ENCODE measurements around the gene DALRD3. TPM values are rescaled to one million over a fixed set of nuclear protein-coding genes. Genes with fewer than 3 reads are reported as not detected.

DALRD3 gene
- total and polyA plus RNA-seq, 2 experiments from 2014 or later = 31.0 to 57.7 TPM

DNA sequence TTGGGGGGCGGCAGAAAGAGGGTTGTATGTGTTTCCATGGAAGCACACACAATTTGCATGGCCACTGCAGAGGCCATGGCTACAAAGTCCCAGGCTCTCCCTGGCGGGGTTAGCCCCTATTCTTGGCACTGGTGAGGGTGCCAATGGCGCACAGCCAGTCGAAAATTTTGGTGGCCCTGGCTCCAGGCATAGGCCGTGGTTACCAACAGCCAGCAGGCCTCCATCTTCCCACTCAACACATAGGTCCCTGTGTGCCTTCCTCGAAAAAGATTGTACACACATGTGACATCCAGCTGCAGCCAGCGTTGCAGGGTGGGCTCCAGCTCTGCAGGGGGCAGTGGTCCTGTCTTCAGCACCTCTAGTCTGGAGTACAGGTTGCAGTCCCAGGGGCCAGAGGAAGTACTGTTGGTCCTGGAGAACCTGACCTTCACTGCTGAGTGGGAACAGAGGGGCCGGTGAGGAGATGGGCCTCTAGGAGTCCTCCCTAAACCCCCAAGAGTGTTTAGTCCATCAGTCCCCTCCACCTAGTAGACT, 21.2 kb downstream of the DALRD3 start (continued):
- TF ChIP-seq, protein P1, sequence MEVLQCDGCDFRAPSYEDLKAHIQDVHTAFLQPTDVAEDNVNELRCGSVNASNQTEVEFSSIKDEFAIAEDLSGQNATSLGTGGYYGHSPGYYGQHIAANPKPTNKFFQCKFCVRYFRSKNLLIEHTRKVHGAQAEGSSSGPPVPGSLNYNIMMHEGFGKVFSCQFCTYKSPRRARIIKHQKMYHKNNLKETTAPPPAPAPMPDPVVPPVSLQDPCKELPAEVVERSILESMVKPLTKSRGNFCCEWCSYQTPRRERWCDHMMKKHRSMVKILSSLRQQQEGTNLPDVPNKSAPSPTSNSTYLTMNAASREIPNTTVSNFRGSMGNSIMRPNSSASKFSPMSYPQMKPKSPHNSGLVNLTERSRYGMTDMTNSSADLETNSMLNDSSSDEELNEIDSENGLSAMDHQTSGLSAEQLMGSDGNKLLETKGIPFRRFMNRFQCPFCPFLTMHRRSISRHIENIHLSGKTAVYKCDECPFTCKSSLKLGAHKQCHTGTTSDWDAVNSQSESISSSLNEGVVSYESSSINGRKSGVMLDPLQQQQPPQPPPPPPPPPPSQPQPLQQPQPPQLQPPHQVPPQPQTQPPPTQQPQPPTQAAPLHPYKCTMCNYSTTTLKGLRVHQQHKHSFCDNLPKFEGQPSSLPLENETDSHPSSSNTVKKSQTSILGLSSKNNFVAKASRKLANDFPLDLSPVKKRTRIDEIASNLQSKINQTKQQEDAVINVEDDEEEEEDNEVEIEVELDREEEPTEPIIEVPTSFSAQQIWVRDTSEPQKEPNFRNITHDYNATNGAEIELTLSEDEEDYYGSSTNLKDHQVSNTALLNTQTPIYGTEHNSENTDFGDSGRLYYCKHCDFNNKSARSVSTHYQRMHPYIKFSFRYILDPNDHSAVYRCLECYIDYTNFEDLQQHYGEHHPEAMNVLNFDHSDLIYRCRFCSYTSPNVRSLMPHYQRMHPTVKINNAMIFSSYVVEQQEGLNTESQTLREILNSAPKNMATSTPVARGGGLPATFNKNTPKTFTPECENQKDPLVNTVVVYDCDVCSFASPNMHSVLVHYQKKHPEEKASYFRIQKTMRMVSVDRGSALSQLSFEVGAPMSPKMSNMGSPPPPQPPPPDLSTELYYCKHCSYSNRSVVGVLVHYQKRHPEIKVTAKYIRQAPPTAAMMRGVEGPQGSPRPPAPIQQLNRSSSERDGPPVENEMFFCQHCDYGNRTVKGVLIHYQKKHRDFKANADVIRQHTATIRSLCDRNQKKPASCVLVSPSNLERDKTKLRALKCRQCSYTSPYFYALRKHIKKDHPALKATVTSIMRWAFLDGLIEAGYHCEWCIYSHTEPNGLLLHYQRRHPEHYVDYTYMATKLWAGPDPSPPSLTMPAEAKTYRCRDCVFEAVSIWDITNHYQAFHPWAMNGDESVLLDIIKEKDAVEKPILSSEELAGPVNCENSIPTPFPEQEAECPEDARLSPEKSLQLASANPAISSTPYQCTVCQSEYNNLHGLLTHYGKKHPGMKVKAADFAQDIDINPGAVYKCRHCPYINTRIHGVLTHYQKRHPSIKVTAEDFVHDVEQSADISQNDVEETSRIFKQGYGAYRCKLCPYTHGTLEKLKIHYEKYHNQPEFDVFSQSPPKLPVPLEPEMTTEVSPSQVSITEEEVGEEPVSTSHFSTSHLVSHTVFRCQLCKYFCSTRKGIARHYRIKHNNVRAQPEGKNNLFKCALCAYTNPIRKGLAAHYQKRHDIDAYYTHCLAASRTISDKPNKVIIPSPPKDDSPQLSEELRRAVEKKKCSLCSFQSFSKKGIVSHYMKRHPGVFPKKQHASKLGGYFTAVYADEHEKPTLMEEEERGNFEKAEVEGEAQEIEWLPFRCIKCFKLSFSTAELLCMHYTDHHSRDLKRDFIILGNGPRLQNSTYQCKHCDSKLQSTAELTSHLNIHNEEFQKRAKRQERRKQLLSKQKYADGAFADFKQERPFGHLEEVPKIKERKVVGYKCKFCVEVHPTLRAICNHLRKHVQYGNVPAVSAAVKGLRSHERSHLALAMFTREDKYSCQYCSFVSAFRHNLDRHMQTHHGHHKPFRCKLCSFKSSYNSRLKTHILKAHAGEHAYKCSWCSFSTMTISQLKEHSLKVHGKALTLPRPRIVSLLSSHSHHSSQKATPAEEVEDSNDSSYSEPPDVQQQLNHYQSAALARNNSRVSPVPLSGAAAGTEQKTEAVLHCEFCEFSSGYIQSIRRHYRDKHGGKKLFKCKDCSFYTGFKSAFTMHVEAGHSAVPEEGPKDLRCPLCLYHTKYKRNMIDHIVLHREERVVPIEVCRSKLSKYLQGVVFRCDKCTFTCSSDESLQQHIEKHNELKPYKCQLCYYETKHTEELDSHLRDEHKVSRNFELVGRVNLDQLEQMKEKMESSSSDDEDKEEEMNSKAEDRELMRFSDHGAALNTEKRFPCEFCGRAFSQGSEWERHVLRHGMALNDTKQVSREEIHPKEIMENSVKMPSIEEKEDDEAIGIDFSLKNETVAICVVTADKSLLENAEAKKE (CRISPR knock-in tag; IDR thresholded peaks at IDR 0.05) = no peak

DNA sequence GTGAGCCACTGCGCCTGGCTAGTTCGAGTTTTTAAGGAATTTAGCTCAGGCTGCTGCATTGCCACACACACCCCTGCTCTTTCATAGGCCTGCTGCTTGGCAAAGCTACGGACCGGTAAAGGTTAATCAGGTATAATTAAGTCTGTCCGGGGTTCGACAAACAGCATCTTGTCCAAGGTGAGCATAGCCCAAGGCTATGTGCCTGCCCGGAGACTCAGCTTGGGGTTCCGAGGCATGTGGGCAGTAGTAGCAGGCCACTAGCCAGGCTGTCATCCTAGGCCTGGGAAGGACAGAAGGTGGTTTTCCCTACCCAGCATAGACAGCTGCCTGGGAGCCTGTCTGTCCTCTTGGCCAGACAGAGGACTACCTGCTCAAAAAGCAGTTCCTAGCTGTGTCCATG, 21.7 kb downstream of the DALRD3 start:
- H3K4me1 Mint-ChIP-seq = peaks cover 27% of the 10 kb centered on the region
- peaks cover 17% of the 10 kb centered on the region for H3K36me3 Mint-ChIP-seq (ENCODE audit: low read depth)
- no peak overlapping the region for H3K27ac ChIP-seq (ENCODE audit: low read depth)
- no peaks in the 10 kb centered on the region for H3K9me2 ChIP-seq (ENCODE audit: insufficient read depth)
- no peak overlapping the region for H3K27ac Mint-ChIP-seq
- H2AFZ ChIP-seq = no peak overlapping the region
- no peaks in the 10 kb centered on the region for H3K27me3 ChIP-seq (ENCODE audit: insufficient read depth)
- no peaks in the 10 kb centered on the region; the same call in 1 of the 2 replicates for H4K20me1 ChIP-seq (replicated peaks; ENCODE audit: insufficient read depth)
- ATAC-seq = no peak
- H3K4me3 ChIP-seq = no peak overlapping the region
- H3K9me3 Mint-ChIP-seq = no peaks in the 10 kb centered on the region
- H3K4me2 ChIP-seq = no peak overlapping the region
- H3F3A ChIP-seq (replicated peaks; ENCODE audit: low read depth) = no peaks in the 10 kb centered on the region
- peaks cover 7% of the 10 kb centered on the region; the same call in 1 of the 2 replicates for H3K79me2 ChIP-seq (replicated peaks; ENCODE audit: insufficient read depth)
- no peak for DNase-seq (ENCODE audit: low spot score)
- H3K4me1 ChIP-seq (ENCODE audit: insufficient read depth) = peaks cover 12% of the 10 kb centered on the region
- H3K27me3 Mint-ChIP-seq (ENCODE audit: insufficient read depth, low read depth, poor library complexity) = peaks cover 13% of the 10 kb centered on the region
- H3K4me3 Mint-ChIP-seq = no peak overlapping the region
- H3K36me3 ChIP-seq (ENCODE audit: insufficient read depth) = no peaks in the 10 kb centered on the region
- TF ChIP-seq NANOG (IDR thresholded peaks at IDR 0.05; ENCODE audit: borderline replicate concordance) (no peak), ZNF331 (CRISPR knock-in tag; IDR thresholded peaks at IDR 0.05; ENCODE audit: low read depth) (no peak), EZH2phosphoT487 (IDR thresholded peaks at IDR 0.05; ENCODE audit: unreplicated experiment) (no peak), POLR2AphosphoS5 (IDR thresholded peaks at IDR 0.05; ENCODE audit: low read depth) (no peak), EZH2 (IDR thresholded peaks at IDR 0.05; ENCODE audit: low read depth, unreplicated experiment) (no peak)
- TF ChIP-seq, protein P2, sequence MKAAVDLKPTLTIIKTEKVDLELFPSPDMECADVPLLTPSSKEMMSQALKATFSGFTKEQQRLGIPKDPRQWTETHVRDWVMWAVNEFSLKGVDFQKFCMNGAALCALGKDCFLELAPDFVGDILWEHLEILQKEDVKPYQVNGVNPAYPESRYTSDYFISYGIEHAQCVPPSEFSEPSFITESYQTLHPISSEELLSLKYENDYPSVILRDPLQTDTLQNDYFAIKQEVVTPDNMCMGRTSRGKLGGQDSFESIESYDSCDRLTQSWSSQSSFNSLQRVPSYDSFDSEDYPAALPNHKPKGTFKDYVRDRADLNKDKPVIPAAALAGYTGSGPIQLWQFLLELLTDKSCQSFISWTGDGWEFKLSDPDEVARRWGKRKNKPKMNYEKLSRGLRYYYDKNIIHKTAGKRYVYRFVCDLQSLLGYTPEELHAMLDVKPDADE (IDR thresholded peaks at IDR 0.05) = no peak
- TF ChIP-seq, protein P3, sequence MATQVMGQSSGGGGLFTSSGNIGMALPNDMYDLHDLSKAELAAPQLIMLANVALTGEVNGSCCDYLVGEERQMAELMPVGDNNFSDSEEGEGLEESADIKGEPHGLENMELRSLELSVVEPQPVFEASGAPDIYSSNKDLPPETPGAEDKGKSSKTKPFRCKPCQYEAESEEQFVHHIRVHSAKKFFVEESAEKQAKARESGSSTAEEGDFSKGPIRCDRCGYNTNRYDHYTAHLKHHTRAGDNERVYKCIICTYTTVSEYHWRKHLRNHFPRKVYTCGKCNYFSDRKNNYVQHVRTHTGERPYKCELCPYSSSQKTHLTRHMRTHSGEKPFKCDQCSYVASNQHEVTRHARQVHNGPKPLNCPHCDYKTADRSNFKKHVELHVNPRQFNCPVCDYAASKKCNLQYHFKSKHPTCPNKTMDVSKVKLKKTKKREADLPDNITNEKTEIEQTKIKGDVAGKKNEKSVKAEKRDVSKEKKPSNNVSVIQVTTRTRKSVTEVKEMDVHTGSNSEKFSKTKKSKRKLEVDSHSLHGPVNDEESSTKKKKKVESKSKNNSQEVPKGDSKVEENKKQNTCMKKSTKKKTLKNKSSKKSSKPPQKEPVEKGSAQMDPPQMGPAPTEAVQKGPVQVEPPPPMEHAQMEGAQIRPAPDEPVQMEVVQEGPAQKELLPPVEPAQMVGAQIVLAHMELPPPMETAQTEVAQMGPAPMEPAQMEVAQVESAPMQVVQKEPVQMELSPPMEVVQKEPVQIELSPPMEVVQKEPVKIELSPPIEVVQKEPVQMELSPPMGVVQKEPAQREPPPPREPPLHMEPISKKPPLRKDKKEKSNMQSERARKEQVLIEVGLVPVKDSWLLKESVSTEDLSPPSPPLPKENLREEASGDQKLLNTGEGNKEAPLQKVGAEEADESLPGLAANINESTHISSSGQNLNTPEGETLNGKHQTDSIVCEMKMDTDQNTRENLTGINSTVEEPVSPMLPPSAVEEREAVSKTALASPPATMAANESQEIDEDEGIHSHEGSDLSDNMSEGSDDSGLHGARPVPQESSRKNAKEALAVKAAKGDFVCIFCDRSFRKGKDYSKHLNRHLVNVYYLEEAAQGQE (IDR thresholded peaks at IDR 0.05; ENCODE audit: unreplicated experiment) = no peak

All from GM23338 (cell line).